ENCODE measurements around the gene CDKN1C. TPM values are rescaled to one million over a fixed set of nuclear protein-coding genes. Genes with fewer than 3 reads are reported as not detected.

CDKN1C gene
- total and polyA plus RNA-seq, 2 of the 8 experiments (the other 6 are each of a cell fraction or from before 2014, with no cell fraction given): 12.8 to 14.1 TPM

DNA sequence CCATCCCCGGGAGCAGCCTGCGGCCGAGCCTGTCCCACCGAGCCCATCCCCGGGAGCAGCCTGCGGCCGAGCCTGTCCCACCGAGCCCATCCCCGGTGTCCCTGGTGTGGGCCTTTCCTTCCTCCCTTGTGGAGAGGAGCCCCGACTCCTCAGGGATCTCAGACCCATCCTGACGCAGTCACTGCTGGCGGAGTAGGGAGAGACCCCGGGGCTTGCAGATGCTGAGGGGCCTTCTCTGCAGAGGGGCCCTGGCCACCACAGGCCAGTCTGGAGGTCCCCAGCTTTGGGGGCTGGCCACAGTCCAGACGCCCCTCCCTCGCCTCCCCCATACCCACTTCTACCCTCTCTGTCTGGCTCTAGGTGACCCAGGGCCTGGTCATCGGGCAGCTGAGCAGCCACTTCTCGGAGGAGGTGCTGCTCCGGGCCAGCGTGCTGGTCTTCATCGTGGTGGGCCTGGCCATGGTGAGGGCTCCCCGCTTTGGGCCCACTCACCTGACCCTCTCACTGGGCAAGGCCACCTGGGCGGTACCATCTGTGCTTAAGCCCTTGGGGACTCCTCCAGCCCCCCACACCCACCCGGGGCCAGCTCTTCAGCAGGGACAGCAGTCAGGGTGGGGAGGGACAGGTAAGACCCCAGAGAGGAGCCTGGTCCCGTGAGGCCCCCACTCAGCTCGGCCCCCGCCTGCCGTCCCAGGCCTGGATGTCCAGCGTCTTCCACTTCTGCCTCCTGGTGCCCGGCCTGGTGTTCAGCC is 36.3 kb upstream of the CDKN1C start (continued):
- TF ChIP-seq BRCA1 (IDR thresholded peaks at IDR 0.05; ENCODE audit: low read depth, low read length) (no peak), CHD2 (IDR thresholded peaks at IDR 0.05; ENCODE audit: low read length) (no peak)

Measured in H1 (cell line).